EL (cell line): ENCODE measurements around the gene ZNF567.
"Not testable (repeated sequence)": the region's sequence is repeated elsewhere in the genome, so short reads cannot be mapped to it uniquely, and the experiment has no call there.

Experiments
- DNase-seq: peaks from one replicate; pipeline ENCODE4 v3.0.0-alpha.2; 2016

Gene ZNF567

GRCh38 chr19:36687214-36688056 is at the start of gene ZNF567:
TSS of gene ZNF567 (plus strand) at chr19:36687612. CDS start at chr19:36694868, 7,256 bp downstream.
- peak; percentile 95 for DNase-seq

GRCh38 chr19:36638862-36639510 is 48.4 kb upstream of the ZNF567 start:
- DNase-seq: no peak

DNA sequence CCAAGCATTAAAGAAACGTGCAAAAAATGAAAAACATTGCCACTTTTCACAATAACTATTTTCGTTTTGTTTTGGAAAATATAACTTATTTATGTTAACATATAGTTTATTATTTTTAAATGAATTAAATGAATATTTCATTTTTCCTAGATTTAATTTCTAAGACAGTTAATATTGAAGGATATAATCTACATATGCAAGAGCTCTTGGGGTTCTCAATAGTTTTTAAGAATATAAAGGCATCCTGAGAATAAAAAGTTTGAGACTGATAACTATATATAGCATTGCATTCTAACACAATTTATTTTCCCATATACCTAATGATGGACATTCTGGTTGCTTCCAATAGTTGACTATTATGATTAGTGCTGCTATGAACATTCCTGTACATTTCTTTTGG is 40.7 kb upstream of the ZNF567 start:
- DNase-seq: no peak

GRCh38 chr19:36652958-36653357 is 34.5 kb upstream of the ZNF567 start:
- DNase-seq: no peak

GRCh38 chr19:36665832-36666231 is 21.6 kb upstream of the ZNF567 start:
- no peak for DNase-seq

GRCh38 chr19:36668646-36669045 is 18.8 kb upstream of the ZNF567 start:
- DNase-seq: no peak

DNA sequence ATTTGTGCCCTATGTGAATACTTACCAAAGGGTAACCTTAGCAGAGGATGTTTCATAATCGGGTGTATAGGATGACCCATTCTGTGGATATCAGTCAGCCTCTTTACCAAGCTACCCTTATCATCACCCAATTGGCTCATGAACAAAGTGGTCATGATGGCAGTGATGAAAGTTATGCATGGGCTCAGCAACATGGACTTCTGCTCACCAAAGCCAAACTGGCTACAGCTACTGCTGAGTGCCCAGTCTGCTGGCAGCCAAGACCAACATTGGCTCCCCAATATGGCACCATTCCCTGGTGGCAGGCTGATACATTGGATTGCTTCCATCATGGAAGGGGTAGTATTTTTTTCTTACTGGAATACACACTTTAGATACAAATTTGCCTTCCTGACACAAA is 15.0 kb upstream of the ZNF567 start:
- DNase-seq: no peak

DNA sequence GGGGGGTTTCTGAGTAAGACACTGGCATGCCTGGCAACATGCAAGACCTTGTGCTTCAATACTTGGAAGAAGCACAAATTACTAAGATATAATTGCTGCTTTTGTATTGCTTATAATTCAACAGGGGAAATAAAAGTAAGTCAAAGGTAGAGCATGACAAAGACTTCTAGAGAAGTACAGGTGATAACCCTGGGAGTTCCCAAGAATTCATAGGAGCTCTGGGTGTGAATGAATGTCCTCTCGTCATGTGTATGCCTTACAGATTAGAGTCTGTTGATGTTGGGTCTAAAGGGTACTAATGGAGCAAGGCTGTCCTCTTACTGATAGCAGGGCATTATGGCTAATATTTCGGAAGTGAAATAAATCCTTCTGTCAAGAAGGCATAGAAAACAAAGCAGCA is 13.2 kb upstream of the ZNF567 start:
- DNase-seq: no peak

DNA sequence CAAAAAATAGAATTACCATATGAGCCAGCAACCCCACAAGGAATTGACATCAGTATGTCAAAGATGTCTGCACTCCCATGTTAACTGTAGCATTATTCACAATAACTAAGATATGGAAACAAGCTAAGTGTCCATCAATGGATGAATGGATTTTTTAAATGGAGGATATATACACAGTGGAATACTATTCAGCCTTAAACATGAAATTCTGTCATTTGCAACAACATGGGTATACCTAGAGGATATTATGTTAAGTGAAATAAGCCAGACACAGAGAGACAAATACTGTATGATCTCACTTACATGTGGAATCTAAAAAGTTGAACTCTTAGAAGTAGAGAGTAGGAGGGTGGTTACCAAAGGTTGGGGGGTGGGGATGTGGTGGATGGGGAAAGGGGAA is 8.0 kb upstream of the ZNF567 start:
- DNase-seq: no peak

DNA sequence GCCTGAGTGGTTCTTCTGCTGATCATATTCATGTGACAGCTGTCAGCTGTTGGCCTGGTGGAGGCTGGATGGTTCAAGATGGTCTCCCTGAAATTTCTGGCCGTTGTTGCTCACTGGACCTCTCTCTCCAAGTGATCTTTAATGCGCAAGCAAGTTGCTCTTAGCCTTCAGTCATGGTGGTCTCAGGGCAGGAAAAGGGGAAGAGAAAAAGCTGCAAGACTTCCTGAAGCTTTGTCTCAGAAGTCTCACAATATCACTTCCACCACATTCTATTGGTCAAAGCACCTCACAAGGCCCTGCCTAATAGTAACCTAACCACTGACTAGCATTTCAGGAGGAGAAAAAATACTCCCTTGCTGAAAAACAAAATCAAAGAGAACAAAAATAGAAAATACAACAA is 1.6 kb upstream of the ZNF567 start:
- DNase-seq: no peak

DNA sequence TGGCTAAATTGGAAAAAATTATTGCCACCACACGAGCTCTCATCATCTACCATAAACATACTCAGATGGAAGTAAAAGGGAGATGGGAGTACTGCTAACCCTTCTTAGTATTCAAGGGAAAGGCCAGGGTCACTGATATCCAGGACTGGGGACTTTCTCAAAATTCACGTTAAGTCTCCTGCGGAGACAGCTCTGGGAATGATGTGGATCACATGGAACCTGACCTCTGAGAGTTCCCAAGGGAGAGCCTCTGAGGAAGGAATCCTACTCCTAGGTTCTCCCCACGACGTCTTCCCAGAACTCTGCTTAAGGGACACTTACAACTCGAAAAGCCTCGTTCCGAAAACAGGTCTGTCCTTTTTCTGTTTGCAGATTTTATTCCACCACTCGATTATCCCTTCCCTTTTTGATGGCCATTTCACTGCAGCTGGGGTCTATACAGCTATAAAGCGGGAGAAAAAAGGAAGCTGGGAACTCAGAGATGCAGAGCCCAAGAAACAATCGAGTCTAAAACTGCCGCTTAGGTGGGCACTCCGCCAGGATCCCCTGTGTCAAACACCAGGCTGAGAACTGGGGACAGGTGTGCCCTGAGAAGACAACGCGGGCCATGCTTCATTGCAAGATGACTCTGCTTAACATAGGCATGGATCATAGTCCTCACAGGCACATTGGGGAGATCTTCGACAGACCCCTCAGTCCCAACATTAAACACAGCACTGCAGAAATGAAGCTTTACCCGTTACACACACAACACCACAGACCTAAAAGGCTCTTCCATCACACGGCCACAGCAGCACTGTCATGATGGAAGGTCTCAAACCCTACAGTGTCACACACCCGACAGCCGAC is 823 bp upstream of the ZNF567 start:
- peak; percentile 2 for DNase-seq

GRCh38 chr19:36688058-36688457 is 646 bp downstream of the ZNF567 start:
- DNase-seq: peak; percentile 12

GRCh38 chr19:36707134-36707533 is 19.7 kb downstream of the ZNF567 start:
- DNase-seq: no peak

GRCh38 chr19:36709423-36709822 is 22.0 kb downstream of the ZNF567 start:
- DNase-seq: no peak

DNA sequence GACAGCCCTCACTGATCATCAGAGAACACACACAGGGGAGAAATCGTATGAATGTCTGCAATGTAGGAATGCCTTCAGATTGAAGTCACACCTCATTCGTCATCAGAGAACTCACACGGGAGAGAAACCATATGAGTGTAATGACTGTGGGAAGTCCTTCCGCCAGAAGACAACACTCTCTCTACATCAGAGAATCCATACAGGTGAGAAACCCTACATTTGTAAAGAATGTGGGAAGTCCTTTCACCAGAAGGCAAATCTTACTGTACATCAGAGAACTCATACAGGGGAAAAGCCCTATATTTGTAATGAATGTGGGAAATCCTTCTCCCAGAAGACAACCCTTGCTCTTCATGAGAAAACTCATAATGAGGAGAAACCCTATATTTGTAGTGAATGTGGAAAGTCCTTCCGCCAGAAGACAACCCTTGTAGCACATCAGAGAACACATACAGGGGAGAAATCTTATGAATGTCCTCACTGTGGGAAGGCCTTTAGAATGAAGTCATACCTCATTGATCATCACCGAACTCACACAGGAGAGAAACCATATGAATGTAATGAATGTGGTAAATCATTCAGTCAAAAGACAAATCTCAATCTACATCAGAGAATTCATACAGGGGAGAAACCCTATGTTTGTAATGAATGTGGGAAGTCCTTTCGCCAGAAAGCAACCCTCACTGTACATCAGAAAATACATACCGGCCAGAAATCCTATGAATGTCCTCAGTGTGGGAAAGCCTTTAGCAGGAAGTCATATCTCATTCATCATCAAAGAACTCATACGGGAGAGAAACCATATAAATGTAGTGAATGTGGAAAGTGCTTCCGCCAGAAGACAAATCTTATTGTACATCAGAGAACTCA is 32.5 kb downstream of the ZNF567 start:
- DNase-seq: peak; percentile 1

DNA sequence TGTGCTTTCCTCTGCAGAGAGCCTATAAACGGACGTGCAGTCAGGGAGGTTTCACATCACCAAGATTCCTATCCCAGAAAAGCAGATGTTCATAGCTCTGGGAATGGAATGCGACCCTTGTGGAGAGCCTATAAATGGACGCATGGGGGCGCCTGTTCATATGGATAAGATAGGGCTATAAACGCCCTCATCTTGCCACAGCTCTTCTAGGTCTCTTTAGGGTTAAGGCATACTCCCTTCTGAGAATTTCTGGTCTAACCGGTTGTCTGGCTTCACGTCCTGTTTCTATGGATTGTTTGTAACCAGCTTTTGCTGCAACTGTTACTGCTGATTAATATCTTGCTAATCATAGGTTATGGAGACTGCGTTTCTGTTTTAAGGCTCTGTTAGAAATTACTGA is 48.8 kb downstream of the ZNF567 start:
- DNase-seq: not testable (repeated sequence)

DNA sequence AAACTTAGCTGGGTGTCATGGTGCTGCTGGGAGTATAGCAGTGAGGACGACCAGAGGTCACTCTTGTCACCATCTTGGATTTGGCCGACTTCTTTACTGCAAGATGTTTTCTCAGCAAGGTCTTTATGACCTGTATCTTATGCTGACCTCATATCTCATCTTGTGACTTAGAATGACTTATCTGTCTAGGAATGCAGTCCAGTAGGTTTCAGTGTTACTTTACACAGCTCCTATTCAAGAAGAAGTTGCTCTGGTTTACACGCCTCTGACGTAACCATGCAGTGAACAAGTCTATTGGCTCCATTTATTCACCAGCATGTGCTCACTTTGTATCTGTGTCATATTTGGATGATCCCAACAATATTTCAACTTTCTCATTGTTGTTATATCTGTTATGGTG is 58.5 kb downstream of the ZNF567 start:
- DNase-seq: peak; percentile 0

DNA sequence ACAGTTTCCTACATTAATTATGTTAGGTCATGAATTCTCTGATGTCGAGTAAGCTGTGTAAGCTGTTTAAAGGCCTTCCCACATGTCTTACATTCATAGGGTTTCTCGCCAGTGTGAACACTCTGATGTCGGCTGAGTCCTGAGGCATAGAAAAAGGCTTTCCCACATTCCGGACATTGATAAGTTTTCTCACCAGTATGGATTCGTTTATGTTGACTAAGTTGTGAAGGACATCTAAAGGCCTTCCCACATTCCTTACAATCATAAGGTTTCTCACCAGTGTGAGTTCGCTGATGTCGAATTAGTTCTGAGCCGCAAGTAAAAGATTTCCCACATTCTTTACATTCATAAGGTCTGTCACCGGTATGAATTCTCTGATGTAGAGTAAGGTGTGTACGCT is 60.3 kb downstream of the ZNF567 start:
- no peak for DNase-seq

- DNase-seq: no peak
Measured at GRCh38 chr19:36748431-36749275, 61.2 kb downstream of the ZNF567 start.

GRCh38 chr19:36749613-36750012 is 62.2 kb downstream of the ZNF567 start:
- not testable (repeated sequence) for DNase-seq

- no peak for DNase-seq
Measured at GRCh38 chr19:36750066-36750691, 62.8 kb downstream of the ZNF567 start.
